K562 (cell line): ENCODE measurements around the gene SH2B2. TPM values are rescaled to one million over a fixed set of nuclear protein-coding genes. Genes with fewer than 3 reads are reported as not detected.

Experiments
- ADNP ChIP-seq: fragments of 200-800 bp; sonication (Bioruptor generic); IDR thresholded peaks from 2 replicates; pipeline ENCODE4 v1.6.1; 2016; ENCODE audit warnings: missing genetic modification characterization, missing compliant biosample characterization
- BCOR ChIP-seq: fragments of 450-650 bp; IDR thresholded peaks from 2 replicates; pipeline ENCODE4 v1.6.1; 2016
- CAMTA2 ChIP-seq: fragments of 250-450 bp; sonication (Bioruptor Pico); conservative IDR thresholded peaks from 2 replicates; pipeline ENCODE4 v1.5.1; 2022
- HES1 ChIP-seq: fragments of 450-650 bp; IDR thresholded peaks from 2 replicates; pipeline ENCODE4 v1.6.1; 2016; ENCODE audit warnings: low read depth, mild to moderate bottlenecking, moderate library complexity
- LCOR ChIP-seq: sonication (generic); formaldehyde crosslinking; IDR thresholded peaks from 2 replicates; pipeline ENCODE4 v1.8.0; 2022; ENCODE audit warnings: mild to moderate bottlenecking, missing genetic modification reagents
- MBD2 ChIP-seq: sonication (generic); IDR thresholded peaks from 2 replicates; pipeline ENCODE4 v1.6.1; 2016; ENCODE audit warnings: low read depth, borderline replicate concordance
- NCOA1 ChIP-seq: fragments of 450-650 bp; IDR thresholded peaks from 2 replicates; pipeline ENCODE4 v1.6.1; 2016; ENCODE audit warnings: low read depth
- NCOR1 ChIP-seq: fragments of 450-650 bp; IDR thresholded peaks from 2 replicates; pipeline ENCODE4 v1.6.1; 2016; ENCODE audit warnings: mild to moderate bottlenecking, moderate library complexity
- RBM39 ChIP-seq: fragments of 200-400 bp; formaldehyde crosslinking; optimal IDR thresholded peaks from 2 replicates; pipeline ENCODE3; 2018; ENCODE audit warnings: low read depth, low read length
- REST ChIP-seq, 2 experiments: fragments of 450-650 bp; formaldehyde crosslinking in 1 of 2; IDR thresholded peaks; 2 replicates each; pipeline versions ENCODE4 v1.4.0 to v1.6.1; 2014 to 2020; ENCODE audit warnings: mild to moderate bottlenecking in 2 of 2, borderline replicate concordance in 1 of 2, low read depth in 1 of 2
- TEAD1 ChIP-seq, 2 experiments: fragments of 450-650 bp in 1 of 2; sonication (generic) in 1 of 2; formaldehyde crosslinking; IDR thresholded peaks; 2 replicates each; pipeline versions ENCODE4 v1.4.0 to v1.8.0; 2020 to 2022; ENCODE audit warnings: mild to moderate bottlenecking in 2 of 2, missing genetic modification reagents in 1 of 2
- ZBTB11 ChIP-seq, 3 experiments: fragments of 200-800 bp in 1 of 3; fragments of 250-450 bp in 1 of 3; fragments of 450-650 bp in 1 of 3; sonication (Bioruptor Pico) in 1 of 3; sonication (Bioruptor generic) in 1 of 3; formaldehyde crosslinking in 1 of 3; IDR thresholded peaks; 2 replicates each; pipeline versions ENCODE4 v1.6.1 to v1.8.0; 2016 to 2022; ENCODE audit warnings: mild to moderate bottlenecking in 2 of 3, missing genetic modification characterization in 2 of 3, missing compliant biosample characterization in 1 of 3, moderate library complexity in 1 of 3
- ZNF121 ChIP-seq: sonication (generic); formaldehyde crosslinking; conservative IDR thresholded peaks from 2 replicates; pipeline ENCODE4 v1.8.0; 2022; ENCODE audit warnings: missing genetic modification reagents
- polyA plus RNA-seq, 8 experiments: library from polyadenylated mRNA; depleted of rRNA in 4 of 8; stranded (reverse) in 5 of 8; unstranded in 3 of 8; fragments of >200 nt; fragmentation: Nextera tagmentation in 2 of 8; fragmentation: Illumina TruSeq in 1 of 8; extraction: Ambion mirVana in 2 of 8; extraction: Trizol in 1 of 8; gene quantifications; 2 replicates each; pipeline versions ENCODE4 v1.2.1 to v1.2.3, GENCODE V29; 2011 to 2014; ENCODE audit warnings: inconsistent platforms in 1 of 8, missing spikeins in 1 of 8
- total RNA-seq, 7 experiments: library from RNA; depleted of rRNA in 6 of 7; stranded (reverse); fragments of >200 nt in 6 of 7; fragmentation: Illumina TruSeq in 2 of 7; extraction: Trizol in 2 of 7; gene quantifications; 2 replicates each; pipeline versions ENCODE4 v1.2.1 to v1.2.3, GENCODE V29; 2011 to 2021; ENCODE audit warnings: low replicate concordance in 1 of 7

SH2B2 gene
- total and polyA plus RNA-seq, 9 of the 15 experiments (the other 6 are each of a cell fraction or from before 2014, with no cell fraction given), result 0.03 to 0.89 (median 0.07) TPM; not detected in 4

- TF ChIP-seq REST (IDR thresholded peaks at IDR 0.05; ENCODE audit: borderline replicate concordance) (0 out of 2 replicates have a peak, but pooled peaks have one; percentile 7), REST (CRISPR knock-in tag; IDR thresholded peaks at IDR 0.05; ENCODE audit: low read depth) (peak; percentile 63; the same call in 1 of the 2 replicates), MBD2 (no peak), RBM39 (no peak), NCOA1 (no peak), ZBTB11 (CRISPR knock-in tag; IDR thresholded peaks at IDR 0.05) (no peak), TEAD1 (CRISPR knock-in tag; IDR thresholded peaks at IDR 0.05) (peak in 1 of 2 experiments; percentile 24; a peak in 1 of 4 replicates), ADNP (tag) (no peak), BCOR (no peak), LCOR (CRISPR knock-in tag) (0 out of 2 replicates have a peak, but pooled peaks have one; percentile 24), ZNF121 (no peak), NCOR1 (no peak), HES1 (no peak), CAMTA2 (no peak)
Observed at GRCh38 chr7:102287111-102287980, 678 bp downstream of the SH2B2 start (continued).
